ENCODE measurements around the gene LMCD1. TPM values are rescaled to one million over a fixed set of nuclear protein-coding genes. Genes with fewer than 3 reads are reported as not detected.

LMCD1 gene
- total and polyA plus RNA-seq, 4 donors = 192 to 1,289 (median 381) TPM

GRCh38 chr3:8480699-8481098 is 20.9 kb upstream of the LMCD1 start:
- WGBS, 2 donors = 1 to 3% methylated on average over 3 of the region's 3 CpGs
- Histone ChIP-seq H3K27ac (ENCODE audit: low read depth in 1 of 2, low read length in 2 of 2) (peak overlapping the region; percentile 81 to 83), H3K4me3 (ENCODE audit: low read length in 2 of 2) (no peak overlapping the region), H3K4me1 (ENCODE audit: control insufficient read depth in 1 of 2, insufficient read depth in 2 of 2, low read length in 2 of 2) (peaks cover 3 to 16% of the 10 kb centered on the region in 2 donors), H3K9me3 (ENCODE audit: control insufficient read depth, low read length) (no peaks in the 10 kb centered on the region), H3K27me3 (ENCODE audit: control insufficient read depth in 1 of 2, insufficient read depth in 2 of 2, low read length in 1 of 2) (no peaks in the 10 kb centered on the region), H3K36me3 (ENCODE audit: control insufficient read depth in 1 of 2, insufficient read depth in 2 of 2, low read length in 1 of 2) (no peaks in the 10 kb centered on the region)
- intact Hi-C loops (cut with DNase I) = no loop called here
- DNase-seq = no peak
- no peak for ATAC-seq (ENCODE audit: low FRiP score)

GRCh38 chr3:8481380-8481779 is 20.2 kb upstream of the LMCD1 start:
- intact Hi-C loops (cut with DNase I) = no loop called here

GRCh38 chr3:8482263-8482662 is 19.4 kb upstream of the LMCD1 start:
- Histone ChIP-seq H3K27me3 (ENCODE audit: control insufficient read depth in 1 of 2, insufficient read depth in 2 of 2, low read length in 1 of 2) (no peaks in the 10 kb centered on the region), H3K4me3 (ENCODE audit: low read length in 2 of 2) (no peak overlapping the region), H3K4me1 (ENCODE audit: control insufficient read depth in 1 of 2, insufficient read depth in 2 of 2, low read length in 2 of 2) (peaks cover 3 to 20% of the 10 kb centered on the region in 2 donors), H3K36me3 (ENCODE audit: control insufficient read depth in 1 of 2, insufficient read depth in 2 of 2, low read length in 1 of 2) (no peaks in the 10 kb centered on the region), H3K9me3 (ENCODE audit: control insufficient read depth, low read length) (no peaks in the 10 kb centered on the region), H3K27ac (ENCODE audit: low read depth in 1 of 2, low read length in 2 of 2) (peak overlapping the region; percentile 88 to 94)
- DNase-seq (no peak), ATAC-seq (ENCODE audit: low FRiP score) (no peak)
- WGBS, 2 donors = 4 to 11% methylated on average over 2 of the region's 2 CpGs
- intact Hi-C loops (cut with DNase I) = loop anchor here (2.0 kb wide), 2 partner anchors 19 to 21 kb away; no protein-coding TSS in a partner anchor

More at GRCh38 chr3:8481380-8481779, 20.2 kb upstream of the LMCD1 start:
- 18 to 29% methylated on average over 2 of the region's 2 CpGs for WGBS, 2 donors
- Histone ChIP-seq H3K4me3 (ENCODE audit: low read length in 2 of 2) (no peak overlapping the region), H3K9me3 (ENCODE audit: control insufficient read depth, low read length) (no peaks in the 10 kb centered on the region), H3K27ac (ENCODE audit: low read depth in 1 of 2, low read length in 2 of 2) (peak overlapping the region; percentile 72 to 83), H3K27me3 (ENCODE audit: control insufficient read depth in 1 of 2, insufficient read depth in 2 of 2, low read length in 1 of 2) (no peaks in the 10 kb centered on the region), H3K4me1 (ENCODE audit: control insufficient read depth in 1 of 2, insufficient read depth in 2 of 2, low read length in 2 of 2) (peaks cover 3 to 19% of the 10 kb centered on the region in 2 donors), H3K36me3 (ENCODE audit: control insufficient read depth in 1 of 2, insufficient read depth in 2 of 2, low read length in 1 of 2) (no peaks in the 10 kb centered on the region)
- peak; percentile 19 for ATAC-seq (ENCODE audit: low FRiP score)
- no peak for DNase-seq

GRCh38 chr3:8482960-8483665 is 18.5 kb upstream of the LMCD1 start:
- DNase-seq (peak; percentile 91), ATAC-seq (ENCODE audit: low FRiP score) (peak; percentile 86)
- peak overlapping the region; percentile 88 to 100 for H3K27ac ChIP-seq (ENCODE audit: low read depth in 1 of 2, low read length in 2 of 2)
- H3K36me3 ChIP-seq (ENCODE audit: control insufficient read depth in 1 of 2, insufficient read depth in 2 of 2, low read length in 1 of 2) = no peaks in the 10 kb centered on the region
- no peaks in the 10 kb centered on the region for H3K27me3 ChIP-seq (ENCODE audit: control insufficient read depth in 1 of 2, insufficient read depth in 2 of 2, low read length in 1 of 2)
- 16 to 23% methylated on average over 4 of the region's 4 CpGs for WGBS, 2 donors
- peaks cover 3 to 20% of the 10 kb centered on the region in 2 donors for H3K4me1 ChIP-seq (ENCODE audit: control insufficient read depth in 1 of 2, insufficient read depth in 2 of 2, low read length in 2 of 2)
- no peaks in the 10 kb centered on the region for H3K9me3 ChIP-seq (ENCODE audit: control insufficient read depth, low read length)
- intact Hi-C loops (cut with DNase I) = loop anchor here (2.0 kb wide), 2 partner anchors 20 to 22 kb away; no protein-coding TSS in a partner anchor
- H3K4me3 ChIP-seq (ENCODE audit: low read length in 2 of 2) = no peak overlapping the region

- H3K4me1 ChIP-seq (ENCODE audit: control insufficient read depth in 1 of 2, insufficient read depth in 2 of 2, low read length in 2 of 2) = peaks cover 3 to 20% of the 10 kb centered on the region in 2 donors
- 71 to 72% methylated on average over 5 of the region's 5 CpGs for WGBS, 2 donors
- no peak overlapping the region for H3K4me3 ChIP-seq (ENCODE audit: low read length in 2 of 2)
- DNase-seq = no peak
- intact Hi-C loops (cut with DNase I) = loop anchor here in 1 of 2 donors (2.0 kb wide), 1 partner anchor 16 kb away; the partner anchor contains the start of gene LMCD1
- no peak for ATAC-seq (ENCODE audit: low FRiP score)
- no peaks in the 10 kb centered on the region for H3K27me3 ChIP-seq (ENCODE audit: control insufficient read depth in 1 of 2, insufficient read depth in 2 of 2, low read length in 1 of 2)
- peak overlapping the region; percentile 80 to 99 for H3K27ac ChIP-seq (ENCODE audit: low read depth in 1 of 2, low read length in 2 of 2)
- no peaks in the 10 kb centered on the region for H3K9me3 ChIP-seq (ENCODE audit: control insufficient read depth, low read length)
- no peaks in the 10 kb centered on the region for H3K36me3 ChIP-seq (ENCODE audit: control insufficient read depth in 1 of 2, insufficient read depth in 2 of 2, low read length in 1 of 2)
Measured at GRCh38 chr3:8484409-8485140, 17.0 kb upstream of the LMCD1 start.

- no peaks in the 10 kb centered on the region for H3K27me3 ChIP-seq (ENCODE audit: control insufficient read depth in 1 of 2, insufficient read depth in 2 of 2, low read length in 1 of 2)
- no peak overlapping the region for H3K4me3 ChIP-seq (ENCODE audit: low read length in 2 of 2)
- H3K4me1 ChIP-seq (ENCODE audit: control insufficient read depth in 1 of 2, insufficient read depth in 2 of 2, low read length in 2 of 2) = peaks cover under 1 to 20% of the 10 kb centered on the region in 2 donors
- H3K9me3 ChIP-seq (ENCODE audit: control insufficient read depth, low read length) = no peaks in the 10 kb centered on the region
- no peaks in the 10 kb centered on the region for H3K36me3 ChIP-seq (ENCODE audit: control insufficient read depth in 1 of 2, insufficient read depth in 2 of 2, low read length in 1 of 2)
- 7 to 8% methylated on average over 3 of the region's 3 CpGs for WGBS, 2 donors
- ATAC-seq (ENCODE audit: low FRiP score) (no peak), DNase-seq (no peak)
- intact Hi-C loops (cut with DNase I) = loop anchor here in 1 of 2 donors (2.0 kb wide), 1 partner anchor 15 kb away; the partner anchor contains the start of gene LMCD1
- peak overlapping the region; percentile 80 to 99 for H3K27ac ChIP-seq (ENCODE audit: low read depth in 1 of 2, low read length in 2 of 2)
Measured at GRCh38 chr3:8485141-8485870, 16.3 kb upstream of the LMCD1 start.

GRCh38 chr3:8485943-8486342 is 15.7 kb upstream of the LMCD1 start:
- intact Hi-C loops (cut with DNase I) = loop anchor here in 1 of 2 donors (2.0 kb wide), 1 partner anchor 15 kb away; the partner anchor contains the start of gene LMCD1
- H3K27ac ChIP-seq (ENCODE audit: low read depth in 1 of 2, low read length in 2 of 2) = peak overlapping the region; percentile 80 to 99
- H3K9me3 ChIP-seq (ENCODE audit: control insufficient read depth, low read length) = no peaks in the 10 kb centered on the region
- H3K4me1 ChIP-seq (ENCODE audit: control insufficient read depth in 1 of 2, insufficient read depth in 2 of 2, low read length in 2 of 2) = peaks cover 0 to 20% of the 10 kb centered on the region in 2 donors
- no peaks in the 10 kb centered on the region for H3K36me3 ChIP-seq (ENCODE audit: control insufficient read depth in 1 of 2, insufficient read depth in 2 of 2, low read length in 1 of 2)
- H3K4me3 ChIP-seq (ENCODE audit: low read length in 2 of 2) = no peak overlapping the region
- DNase-seq (no peak), ATAC-seq (ENCODE audit: low FRiP score) (no peak)
- WGBS, 2 donors = 49 to 53% methylated on average over 3 of the region's 3 CpGs
- no peaks in the 10 kb centered on the region for H3K27me3 ChIP-seq (ENCODE audit: control insufficient read depth in 1 of 2, insufficient read depth in 2 of 2, low read length in 1 of 2)

- H3K9me3 ChIP-seq (ENCODE audit: control insufficient read depth, low read length) = no peaks in the 10 kb centered on the region
- peaks cover 0 to 18% of the 10 kb centered on the region in 2 donors for H3K4me1 ChIP-seq (ENCODE audit: control insufficient read depth in 1 of 2, insufficient read depth in 2 of 2, low read length in 2 of 2)
- no peak for ATAC-seq (ENCODE audit: low FRiP score)
- 73 to 87% methylated on average over 3 of the region's 3 CpGs for WGBS, 2 donors
- H3K4me3 ChIP-seq (ENCODE audit: low read length in 2 of 2) = no peak overlapping the region
- peak overlapping the region; percentile 31 to 99 for H3K27ac ChIP-seq (ENCODE audit: low read depth in 1 of 2, low read length in 2 of 2)
- H3K36me3 ChIP-seq (ENCODE audit: control insufficient read depth in 1 of 2, insufficient read depth in 2 of 2, low read length in 1 of 2) = no peaks in the 10 kb centered on the region
- intact Hi-C loops (cut with DNase I) = no loop called here
- no peaks in the 10 kb centered on the region for H3K27me3 ChIP-seq (ENCODE audit: control insufficient read depth in 1 of 2, insufficient read depth in 2 of 2, low read length in 1 of 2)
- no peak for DNase-seq
Measured at GRCh38 chr3:8486434-8486833, 15.2 kb upstream of the LMCD1 start.
